ENCODE measurements around the gene GRAP.
A peak's percentile ranks its signal among the peaks of the same experiment; 100 is the strongest.
"Not testable (repeated sequence)": the region's sequence is repeated elsewhere in the genome, so short reads cannot be mapped to it uniquely, and the experiment has no call there.

- TF ChIP-seq CTCF (IDR thresholded peaks at IDR 0.05 in 2 of 3, conservative IDR thresholded peaks at IDR 0.05 in 1 of 3; ENCODE audit: insufficient read depth in 2 of 3, low read depth in 1 of 3, low read length in 3 of 3); RCOR1 (IDR thresholded peaks at IDR 0.05; ENCODE audit: borderline replicate concordance in 1 of 2, low read depth in 2 of 2, low read length in 2 of 2); EZH2 (IDR thresholded peaks at IDR 0.05; ENCODE audit: borderline replicate concordance, low read depth, low read length); FOSL1 (tag; conservative IDR thresholded peaks at IDR 0.05); HCFC1 (IDR thresholded peaks at IDR 0.05; ENCODE audit: low read depth, low read length); ZNF431 (CRISPR knock-in tag; IDR thresholded peaks at IDR 0.05); ELF1 (tag; IDR thresholded peaks at IDR 0.05); SIN3B (IDR thresholded peaks at IDR 0.05; ENCODE audit: low read depth); U2AF1 (optimal IDR thresholded peaks at IDR 0.05; ENCODE audit: low read depth, low read length): not testable (repeated sequence)
- TF ChIP-seq, protein P1, sequence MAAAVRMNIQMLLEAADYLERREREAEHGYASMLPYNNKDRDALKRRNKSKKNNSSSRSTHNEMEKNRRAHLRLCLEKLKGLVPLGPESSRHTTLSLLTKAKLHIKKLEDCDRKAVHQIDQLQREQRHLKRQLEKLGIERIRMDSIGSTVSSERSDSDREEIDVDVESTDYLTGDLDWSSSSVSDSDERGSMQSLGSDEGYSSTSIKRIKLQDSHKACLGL (CRISPR knock-in tag; IDR thresholded peaks at IDR 0.05; ENCODE audit: borderline replicate concordance, poor library complexity, severe bottlenecking): not testable (repeated sequence)
- TF ChIP-seq POLR2A (conservative IDR thresholded peaks at IDR 0.05): peak; percentile 95
These were observed 16.7 kb upstream of the GRAP start for GRCh38 chr17:19063326-19063956.

Data from K562 (cell line).